ENCODE results near the gene SUGCT.
A peak's percentile ranks its signal among the peaks of the same experiment; 100 is the strongest.

SUGCT gene

GRCh38 chr7:40535678-40536077 is 400.9 kb downstream of the SUGCT start:
- no peak overlapping the region for H3K4me3 ChIP-seq (replicated peaks; ENCODE audit: low read depth, low read length)
- no peak for TF ChIP-seq CTCF (IDR thresholded peaks at IDR 0.05; ENCODE audit: low read depth, low read length, missing control alignments)
- DNase-seq (ENCODE audit: extremely low read depth, low read depth), result no peak

GRCh38 chr7:40536421-40536820 is 401.6 kb downstream of the SUGCT start:
- DNase-seq (ENCODE audit: extremely low read depth, low read depth), result no peak
- no peak for TF ChIP-seq CTCF (IDR thresholded peaks at IDR 0.05; ENCODE audit: low read depth, low read length, missing control alignments)

GRCh38 chr7:40538281-40538680 is 403.5 kb downstream of the SUGCT start:
- no peak for DNase-seq (ENCODE audit: extremely low read depth, low read depth)
- no peak for TF ChIP-seq CTCF (IDR thresholded peaks at IDR 0.05; ENCODE audit: low read depth, low read length, missing control alignments)
- no peak overlapping the region for H3K4me3 ChIP-seq (replicated peaks; ENCODE audit: low read depth, low read length)

More at GRCh38 chr7:40536421-40536820, 401.6 kb downstream of the SUGCT start:
- H3K4me3 ChIP-seq (replicated peaks; ENCODE audit: low read depth, low read length), result no peak overlapping the region

- DNase-seq (ENCODE audit: extremely low read depth, low read depth), result no peak
- no peak for TF ChIP-seq CTCF (IDR thresholded peaks at IDR 0.05; ENCODE audit: low read depth, low read length, missing control alignments)
- H3K4me3 ChIP-seq (replicated peaks; ENCODE audit: low read depth, low read length), result no peak overlapping the region
Measured at GRCh38 chr7:40541336-40541735, 406.5 kb downstream of the SUGCT start.

- no peak for TF ChIP-seq CTCF (IDR thresholded peaks at IDR 0.05; ENCODE audit: low read depth, low read length, missing control alignments)
- H3K4me3 ChIP-seq (replicated peaks; ENCODE audit: low read depth, low read length), result no peak overlapping the region
- DNase-seq (ENCODE audit: extremely low read depth, low read depth), result peak; percentile 75
Measured at GRCh38 chr7:40542982-40543741, 408.4 kb downstream of the SUGCT start.

GRCh38 chr7:40544221-40544723 is 409.5 kb downstream of the SUGCT start:
- no peak overlapping the region for H3K4me3 ChIP-seq (replicated peaks; ENCODE audit: low read depth, low read length)
- no peak for DNase-seq (ENCODE audit: extremely low read depth, low read depth)
- no peak for TF ChIP-seq CTCF (IDR thresholded peaks at IDR 0.05; ENCODE audit: low read depth, low read length, missing control alignments)
